SKM-1 (cell line): ENCODE measurements around the gene ATP5F1C.
"Not testable (repeated sequence)": the region's sequence is repeated elsewhere in the genome, so short reads cannot be mapped to it uniquely, and the experiment has no call there.

ENCODE experiments used
- DNase-seq: peaks from one replicate; lab custom pipeline; 2025; ENCODE audit not compliant: unreplicated experiment; lab: John Stamatoyannopoulos, UW

ATP5F1C gene

GRCh38 chr10:7792541-7792940 lies 4.6 kb downstream of the ATP5F1C start:
- no peak for DNase-seq

- no peak for DNase-seq
These were observed 6.5 kb downstream of the ATP5F1C start for GRCh38 chr10:7794251-7795026.

GRCh38 chr10:7795605-7796004 lies 7.6 kb downstream of the ATP5F1C start:
- DNase-seq = no peak

- DNase-seq = no peak
These were observed 9.6 kb downstream of the ATP5F1C start for GRCh38 chr10:7797582-7797981.

- DNase-seq = no peak
These were observed 14.6 kb downstream of the ATP5F1C start for GRCh38 chr10:7802606-7803005.

GRCh38 chr10:7804216-7804615 lies 16.2 kb downstream of the ATP5F1C start:
- no peak for DNase-seq

- DNase-seq = no peak
These were observed 16.8 kb downstream of the ATP5F1C start for GRCh38 chr10:7804741-7805140.

GRCh38 chr10:7808686-7809267 lies 20.8 kb downstream of the ATP5F1C start:
- DNase-seq = no peak

- DNase-seq = no peak
These were observed 22.5 kb downstream of the ATP5F1C start for GRCh38 chr10:7810443-7810842.

GRCh38 chr10:7811000-7811399 lies 23.0 kb downstream of the ATP5F1C start:
- DNase-seq = no peak

GRCh38 chr10:7811743-7812142 lies 23.8 kb downstream of the ATP5F1C start:
- not testable (repeated sequence) for DNase-seq

- DNase-seq = no peak
These were observed 25.5 kb downstream of the ATP5F1C start for GRCh38 chr10:7813481-7813880.

GRCh38 chr10:7817576-7817975 lies 29.6 kb downstream of the ATP5F1C start:
- no peak for DNase-seq

- DNase-seq = no peak
These were observed 30.0 kb downstream of the ATP5F1C start for GRCh38 chr10:7817984-7818294.

GRCh38 chr10:7818295-7819120 lies 30.5 kb downstream of the ATP5F1C start, which contains the start of gene TAF3:
TAF3 (plus strand) TSS chr10:7818505; CDS start chr10:7818710, 205 bp downstream.
- DNase-seq = peak; percentile 14

- peak; percentile 6 for DNase-seq
These were observed 31.1 kb downstream of the ATP5F1C start for GRCh38 chr10:7819121-7819460.

- DNase-seq = no peak
These were observed 36.3 kb downstream of the ATP5F1C start for GRCh38 chr10:7824251-7824650.

- DNase-seq = no peak
These were observed 39.0 kb downstream of the ATP5F1C start for GRCh38 chr10:7826971-7827370.

GRCh38 chr10:7829289-7829834 lies 41.4 kb downstream of the ATP5F1C start:
- DNase-seq = no peak

- no peak for DNase-seq
These were observed 44.1 kb downstream of the ATP5F1C start for GRCh38 chr10:7832060-7832459.

GRCh38 chr10:7833210-7833609 lies 45.2 kb downstream of the ATP5F1C start:
- DNase-seq = no peak

- DNase-seq = no peak
These were observed 46.3 kb downstream of the ATP5F1C start for GRCh38 chr10:7834262-7834661.
